Renal pelvis (tissue), 4 donors: ENCODE measurements around the gene CSGALNACT2. TPM values are rescaled to one million over a fixed set of nuclear protein-coding genes. Genes with fewer than 3 reads are reported as not detected.

ENCODE experiments used
- DNase-seq: peaks from one replicate; pipeline ENCODE4 v3.0.0-alpha.2; 2013
- polyA plus RNA-seq, 3 donors: library from polyadenylated mRNA; unstranded; fragments of 120-200 nt; gene quantifications; one replicate each; pipeline ENCODE4 v1.2.1, GENCODE V29; 2013; ENCODE audit not compliant: insufficient read length in 3 of 3

Gene CSGALNACT2
- polyA plus RNA-seq, 3 donors: 16.4 to 21.3 (median 18.3) TPM

GRCh38 chr10:43226441-43226840, 88.2 kb downstream of the CSGALNACT2 start:
- no peak for DNase-seq

- DNase-seq: no peak
Measured at GRCh38 chr10:43226851-43227845, 88.9 kb downstream of the CSGALNACT2 start.

- DNase-seq: no peak
Measured at GRCh38 chr10:43227911-43228782, 89.9 kb downstream of the CSGALNACT2 start.

GRCh38 chr10:43228783-43229207, 90.5 kb downstream of the CSGALNACT2 start:
- DNase-seq: no peak

GRCh38 chr10:43229208-43230061, 91.2 kb downstream of the CSGALNACT2 start:
- DNase-seq: no peak

GRCh38 chr10:43230101-43230908, 92.1 kb downstream of the CSGALNACT2 start:
- DNase-seq: no peak

- no peak for DNase-seq
Measured at GRCh38 chr10:43230909-43231522, 92.8 kb downstream of the CSGALNACT2 start.

- no peak for DNase-seq
Measured at GRCh38 chr10:43231523-43232078, 93.4 kb downstream of the CSGALNACT2 start.

- DNase-seq: no peak
Measured at GRCh38 chr10:43233601-43234430, 95.6 kb downstream of the CSGALNACT2 start.

GRCh38 chr10:43234471-43235041, 96.3 kb downstream of the CSGALNACT2 start:
- DNase-seq: no peak

Other genes starting within 250 kb of the CSGALNACT2 start
- gene RET, start 61.4 kb upstream of the CSGALNACT2 start, polyA plus RNA-seq: 10 to 100 TPM; 21.3 to 25.2 (median 24.3) TPM
- gene RASGEF1A, start 128.6 kb downstream of the CSGALNACT2 start, polyA plus RNA-seq: 1 to 10 TPM; 1.2 to 1.6 (median 1.3) TPM
- gene FXYD4, start 233.2 kb downstream of the CSGALNACT2 start, polyA plus RNA-seq: 1 to 10 TPM in 1 of 3 donors, under 1 TPM in 1, not detected in 1; 0.49 to 1.8 TPM